Measurements from ENCODE around the gene COG5.

- TF ChIP-seq ZNF274 (IDR thresholded peaks at IDR 0.05; ENCODE audit: low read depth, low read length), result no peak
- no peak for TF ChIP-seq SUZ12 (IDR thresholded peaks at IDR 0.05; ENCODE audit: extremely low read depth, insufficient read depth, insufficient read length)
These were observed 360.1 kb downstream of the COG5 start for GRCh38 chr7:107203607-107204006.

Measured in NT2/D1 (cell line).